HepG2 (cell line): Measurements from ENCODE around the gene ADCY7. TPM values are rescaled to one million over a fixed set of nuclear protein-coding genes. Genes with fewer than 3 reads are reported as not detected.

Source experiments
- ARNT ChIP-seq: fragments of 450-650 bp; IDR thresholded peaks from 2 replicates; pipeline ENCODE4 v1.6.1; 2017
- CEBPZ ChIP-seq: IDR thresholded peaks from 2 replicates; pipeline ENCODE4 v1.6.1; 2012; ENCODE audit warnings: low read length, improper control_type of control experiment
- GTF3A ChIP-seq: sonication (generic); formaldehyde crosslinking; conservative IDR thresholded peaks from 2 replicates; pipeline ENCODE4 v1.4.0; 2020; ENCODE audit warnings: mild to moderate bottlenecking, missing genetic modification reagents
- HMGXB3 ChIP-seq: sonication (generic); formaldehyde crosslinking; IDR thresholded peaks from 2 replicates; pipeline ENCODE4 v1.4.0; 2020; ENCODE audit warnings: missing genetic modification reagents, borderline replicate concordance
- IRX3 ChIP-seq: sonication (generic); formaldehyde crosslinking; IDR thresholded peaks from 2 replicates; pipeline ENCODE4 v1.8.1; 2023; ENCODE audit warnings: mild to moderate bottlenecking, low read depth, missing genetic modification reagents, borderline replicate concordance
- NFYB ChIP-seq: sonication (generic); formaldehyde crosslinking; IDR thresholded peaks from 2 replicates; pipeline ENCODE4 v1.4.0; 2020; ENCODE audit warnings: missing genetic modification reagents
- TFDP1 ChIP-seq: IDR thresholded peaks from 2 replicates; pipeline ENCODE4 v1.6.1; 2016; ENCODE audit warnings: missing compliant biosample characterization, missing genetic modification reagents, borderline replicate concordance
- TSC22D2 ChIP-seq: sonication (generic); formaldehyde crosslinking; IDR thresholded peaks from 2 replicates; pipeline ENCODE4 v1.5.1; 2020; ENCODE audit warnings: missing genetic modification reagents, mild to moderate bottlenecking, borderline replicate concordance
- ZFP91 ChIP-seq: sonication (generic); formaldehyde crosslinking; IDR thresholded peaks from 2 replicates; pipeline ENCODE4 v1.9.0; 2022; ENCODE audit warnings: missing genetic modification reagents, mild to moderate bottlenecking, borderline replicate concordance
- ZNF468 ChIP-seq: sonication (generic); formaldehyde crosslinking; IDR thresholded peaks from 2 replicates; pipeline ENCODE4 v1.8.0; 2022; ENCODE audit warnings: mild to moderate bottlenecking, moderate library complexity, missing genetic modification reagents
- polyA plus RNA-seq, 8 experiments: library from polyadenylated mRNA; depleted of rRNA in 3 of 8; stranded (reverse) in 7 of 8; unstranded in 1 of 8; fragments of >200 nt; fragmentation: Illumina TruSeq in 4 of 8; extraction: Trizol in 4 of 8; gene quantifications; 2 replicates each; pipeline versions ENCODE4 v1.2.1 to v1.2.3, GENCODE V29; 2011 to 2016; ENCODE audit warnings: low read depth in 4 of 8, missing spikeins in 1 of 8, mixed read lengths in 1 of 8; ENCODE audit not compliant: insufficient read depth in 1 of 8
- total RNA-seq, 5 experiments: library from RNA; depleted of rRNA; stranded (reverse); fragments of >200 nt; fragmentation: Illumina TruSeq; extraction: Trizol; gene quantifications; 2 replicates each; pipeline ENCODE4 v1.2.3, GENCODE V29; 2016; ENCODE audit warnings: low read depth in 1 of 5

ADCY7 gene
- total and polyA plus RNA-seq, 2 of the 13 experiments (the other 11 are each of a cell fraction or from before 2014, with no cell fraction given): 2.2 to 4.3 TPM

GRCh38 chr16:50309527-50310307 is 43.4 kb downstream of the ADCY7 start (continued):
- TF ChIP-seq HMGXB3 (CRISPR knock-in tag) (no peak), GTF3A (CRISPR knock-in tag) (no peak), ARNT (no peak), IRX3 (CRISPR knock-in tag) (no peak; the same call in 1 of the 2 replicates), TFDP1 (no peak), ZFP91 (CRISPR knock-in tag) (no peak; the same call in 1 of the 2 replicates), ZNF468 (CRISPR knock-in tag) (no peak), NFYB (no peak), TSC22D2 (CRISPR knock-in tag) (no peak), CEBPZ (no peak)
